NCI-H2107 treated with DMSO at 0.1 percent for 48 hours (cell line): ENCODE results near the gene OR7A10.
"Not testable (repeated sequence)": the region's sequence is repeated elsewhere in the genome, so short reads cannot be mapped to it uniquely, and the experiment has no call there.

Experiments used
- DNase-seq: peaks from one replicate; lab custom pipeline; 2025; ENCODE audit not compliant: unreplicated experiment; lab: John Stamatoyannopoulos, UW

The OR7A10 gene

DNA sequence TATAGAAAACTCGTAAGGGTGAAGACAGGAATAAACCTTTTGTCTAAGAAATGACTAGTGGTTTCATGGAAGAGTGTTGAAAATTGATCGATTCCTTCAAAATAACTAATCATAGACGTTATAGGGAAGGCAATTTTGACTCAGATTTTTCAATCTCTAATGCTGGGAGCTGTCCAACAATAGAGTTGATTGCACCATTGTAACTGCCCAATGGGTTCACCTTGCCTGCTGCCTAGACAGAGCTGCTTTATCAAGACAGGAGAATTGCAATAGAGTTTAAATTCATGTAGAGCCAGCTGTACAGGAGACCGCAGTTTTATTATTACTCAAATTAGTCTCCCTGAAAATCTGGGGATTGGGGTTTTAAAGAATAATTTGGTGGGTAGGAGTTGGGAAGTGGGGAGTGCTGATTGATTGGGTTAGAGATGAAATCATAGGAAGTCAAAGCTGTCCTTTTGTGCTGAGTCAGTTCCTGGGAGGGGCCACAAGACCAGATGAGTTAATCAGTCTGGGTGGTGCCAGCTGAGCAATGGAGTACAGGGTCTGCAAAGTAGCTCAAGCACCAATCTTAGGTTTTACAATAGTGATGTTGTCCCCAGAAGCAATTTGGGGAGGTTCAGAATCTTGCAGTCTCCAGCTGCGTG is 53.5 kb downstream of the OR7A10 start:
- DNase-seq, result no peak

DNA sequence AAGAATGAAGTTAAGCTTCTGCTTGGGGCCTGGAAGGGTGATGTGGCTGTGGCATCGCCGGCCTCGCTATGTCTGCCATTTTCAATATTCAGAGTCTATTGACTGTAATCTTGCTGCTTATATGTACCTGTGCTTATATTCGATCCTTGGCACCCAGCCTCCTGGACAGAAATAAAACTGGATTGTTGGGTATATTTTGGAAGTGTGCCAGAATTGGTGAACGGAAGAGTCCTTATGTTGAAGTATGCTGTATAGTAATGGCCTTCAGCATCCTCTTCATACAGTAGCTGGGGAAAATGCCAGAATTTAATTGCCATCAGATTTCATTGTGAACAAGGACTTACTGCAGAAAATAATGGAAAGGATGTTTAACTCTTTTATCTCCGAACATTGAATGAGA is 56.5 kb downstream of the OR7A10 start:
- not testable (repeated sequence) for DNase-seq
